Smooth muscle cell (in vitro differentiated cells): ENCODE results near the gene FCRL2. TPM values are rescaled to one million over a fixed set of nuclear protein-coding genes. Genes with fewer than 3 reads are reported as not detected.
A peak's percentile ranks its signal among the peaks of the same experiment; 100 is the strongest.

Experiments
- DNase-seq: peaks from one replicate; lab custom pipeline; 2025; ENCODE audit not compliant: unreplicated experiment; lab: John Stamatoyannopoulos, UW
- H2AFZ ChIP-seq: fragments of 200-600 bp; sonication (generic); 2 replicates; pipeline ENCODE4 v1.6.0; 2016; ENCODE audit warnings: antibody characterized with exemption, low read depth, mild to moderate bottlenecking
- H3F3A ChIP-seq: fragments of 200-600 bp; sonication (generic); 2 replicates; pipeline ENCODE4 v1.6.0; 2017; ENCODE audit warnings: antibody characterized with exemption, low read depth
- H3K27ac ChIP-seq: fragments of 200-600 bp; sonication (generic); 2 replicates; pipeline ENCODE4 v1.5.1; 2016; ENCODE audit warnings: low read depth, mild to moderate bottlenecking
- H3K27me3 ChIP-seq: fragments of 200-600 bp; sonication (generic); 2 replicates; pipeline ENCODE4 v1.6.1; 2016; ENCODE audit warnings: low read depth, mild to moderate bottlenecking
- H3K36me3 ChIP-seq: fragments of 200-600 bp; sonication (generic); 2 replicates; pipeline ENCODE4 v1.5.1; 2016; ENCODE audit warnings: low read depth
- H3K4me1 ChIP-seq: fragments of 200-600 bp; sonication (generic); 2 replicates; pipeline ENCODE4 v1.5.1; 2016; ENCODE audit warnings: low read depth
- H3K4me2 ChIP-seq: fragments of 200-600 bp; sonication (generic); 2 replicates; pipeline ENCODE4 v1.6.0; 2016; ENCODE audit warnings: mild to moderate bottlenecking
- H3K4me3 ChIP-seq: fragments of 200-600 bp; sonication (generic); 2 replicates; pipeline ENCODE4 v1.5.1; 2016; ENCODE audit warnings: mild to moderate bottlenecking
- H3K79me2 ChIP-seq: fragments of 200-600 bp; sonication (generic); 2 replicates; pipeline ENCODE4 v1.6.0; 2016; ENCODE audit warnings: low read depth, mild to moderate bottlenecking
- H3K9ac ChIP-seq: fragments of 200-600 bp; sonication (generic); 2 replicates; pipeline ENCODE4 v1.6.0; 2016; ENCODE audit warnings: low read depth
- H3K9me3 ChIP-seq: fragments of 200-600 bp; sonication (generic); replicated peaks from 2 replicates; pipeline ENCODE4 v1.5.1; 2016; ENCODE audit warnings: low read depth
- H4K20me1 ChIP-seq: fragments of 200-600 bp; sonication (generic); 2 replicates; pipeline ENCODE4 v1.6.0; 2016; ENCODE audit warnings: low read depth
- WGBS: methylation state at CpG from one replicate; pipeline ENCODE4 v1.1.7; 2016; ENCODE audit warnings: low lambda C conversion rate; 5-methylcytosine and 5-hydroxymethylcytosine counted together
- polyA plus RNA-seq: library from polyadenylated mRNA; unstranded; fragments of >200 nt; fragmentation: Nextera tagmentation; extraction: Ambion mirVana; gene quantifications from 2 replicates; pipeline ENCODE4 v1.2.1, GENCODE V29; 2016
- total RNA-seq: library from RNA; depleted of rRNA; stranded (reverse); fragments of >200 nt; gene quantifications from 2 replicates; pipeline ENCODE4 v1.2.3, GENCODE V29; 2014
- TF ChIP-seq, protein P1 (sequence below): fragments of 200-600 bp; sonication (generic); IDR thresholded peaks from 2 replicates; pipeline ENCODE4 v1.5.1; 2017; ENCODE audit warnings: borderline replicate concordance, mild to moderate bottlenecking, antibody characterized with exemption; ENCODE audit not compliant: insufficient read depth, poor library complexity, severe bottlenecking

The FCRL2 gene
- total and polyA plus RNA-seq, 2 experiments from 2014 or later, result not detected

DNA sequence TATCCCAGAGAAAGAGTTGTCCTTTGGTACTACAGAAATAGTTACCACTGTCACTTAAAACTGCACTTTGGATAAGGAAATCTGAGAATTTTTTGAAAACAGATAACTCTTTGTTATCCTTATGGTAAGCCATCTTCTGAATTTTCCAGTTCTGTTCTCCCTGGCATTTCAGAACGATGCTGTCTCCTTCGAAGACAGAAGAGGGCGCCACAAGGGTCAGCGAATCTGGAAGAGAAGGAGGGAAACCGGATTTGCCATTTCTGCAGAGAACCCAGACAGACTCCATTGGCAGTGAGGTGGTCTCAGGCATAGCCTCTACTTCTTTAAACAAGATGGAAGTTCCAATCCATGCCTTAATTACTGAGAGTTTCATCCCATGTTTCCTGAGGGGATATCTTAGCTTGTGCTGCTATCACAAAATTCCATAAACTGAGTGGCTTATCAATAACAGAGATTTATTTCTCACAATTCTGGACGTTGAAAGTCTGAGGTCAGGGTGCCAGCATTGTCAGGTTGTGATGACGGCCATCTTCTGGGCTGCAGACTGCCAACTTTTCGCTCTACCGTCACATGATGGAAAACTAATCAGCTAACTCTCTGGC is 6.4 kb downstream of the FCRL2 start:
- Histone ChIP-seq H4K20me1 (no peaks in the 10 kb centered on the region), H3K9ac (no peak overlapping the region), H3K4me3 (no peak overlapping the region), H3K79me2 (no peaks in the 10 kb centered on the region), H3K4me2 (no peak overlapping the region), H3K9me3 (no peaks in the 10 kb centered on the region), H3K27ac (no peak overlapping the region), H3F3A (no peaks in the 10 kb centered on the region), H3K4me1 (no peaks in the 10 kb centered on the region), H2AFZ (no peak overlapping the region), H3K27me3 (no peaks in the 10 kb centered on the region), H3K36me3 (no peaks in the 10 kb centered on the region)
- DNase-seq, result no peak
- WGBS, result 54% methylated on average over 9 of the region's 9 CpGs
- TF ChIP-seq, protein P1, sequence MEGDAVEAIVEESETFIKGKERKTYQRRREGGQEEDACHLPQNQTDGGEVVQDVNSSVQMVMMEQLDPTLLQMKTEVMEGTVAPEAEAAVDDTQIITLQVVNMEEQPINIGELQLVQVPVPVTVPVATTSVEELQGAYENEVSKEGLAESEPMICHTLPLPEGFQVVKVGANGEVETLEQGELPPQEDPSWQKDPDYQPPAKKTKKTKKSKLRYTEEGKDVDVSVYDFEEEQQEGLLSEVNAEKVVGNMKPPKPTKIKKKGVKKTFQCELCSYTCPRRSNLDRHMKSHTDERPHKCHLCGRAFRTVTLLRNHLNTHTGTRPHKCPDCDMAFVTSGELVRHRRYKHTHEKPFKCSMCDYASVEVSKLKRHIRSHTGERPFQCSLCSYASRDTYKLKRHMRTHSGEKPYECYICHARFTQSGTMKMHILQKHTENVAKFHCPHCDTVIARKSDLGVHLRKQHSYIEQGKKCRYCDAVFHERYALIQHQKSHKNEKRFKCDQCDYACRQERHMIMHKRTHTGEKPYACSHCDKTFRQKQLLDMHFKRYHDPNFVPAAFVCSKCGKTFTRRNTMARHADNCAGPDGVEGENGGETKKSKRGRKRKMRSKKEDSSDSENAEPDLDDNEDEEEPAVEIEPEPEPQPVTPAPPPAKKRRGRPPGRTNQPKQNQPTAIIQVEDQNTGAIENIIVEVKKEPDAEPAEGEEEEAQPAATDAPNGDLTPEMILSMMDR, result peak; percentile 7

DNA sequence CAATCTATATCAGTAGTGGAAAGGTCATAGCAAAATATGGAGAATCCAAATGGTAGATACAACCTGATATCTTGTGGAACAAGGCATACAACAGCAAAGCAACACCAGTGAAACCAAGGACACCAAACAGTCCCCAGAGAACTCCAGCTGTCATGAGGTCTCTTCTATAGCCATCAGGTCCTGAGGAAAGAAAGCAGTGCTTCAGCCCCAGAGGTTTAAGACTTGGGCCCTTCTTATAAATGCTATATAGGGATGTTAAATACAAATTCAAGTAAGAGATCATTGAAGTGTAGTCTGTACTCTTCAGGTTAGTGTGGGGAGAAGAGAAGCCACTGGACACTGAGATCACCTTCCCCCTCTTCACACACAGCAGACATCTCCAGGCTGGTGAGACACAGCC is 10.1 kb downstream of the FCRL2 start:
- Histone ChIP-seq H3K4me2 (no peak overlapping the region), H3K79me2 (no peaks in the 10 kb centered on the region), H3K4me1 (no peaks in the 10 kb centered on the region), H3K36me3 (no peaks in the 10 kb centered on the region), H3K4me3 (no peak overlapping the region), H3K9me3 (no peaks in the 10 kb centered on the region), H2AFZ (no peak overlapping the region), H4K20me1 (no peaks in the 10 kb centered on the region), H3F3A (no peaks in the 10 kb centered on the region), H3K27ac (no peak overlapping the region), H3K27me3 (no peaks in the 10 kb centered on the region), H3K9ac (no peak overlapping the region)
- TF ChIP-seq, protein P1, result no peak
- no peak for DNase-seq

DNA sequence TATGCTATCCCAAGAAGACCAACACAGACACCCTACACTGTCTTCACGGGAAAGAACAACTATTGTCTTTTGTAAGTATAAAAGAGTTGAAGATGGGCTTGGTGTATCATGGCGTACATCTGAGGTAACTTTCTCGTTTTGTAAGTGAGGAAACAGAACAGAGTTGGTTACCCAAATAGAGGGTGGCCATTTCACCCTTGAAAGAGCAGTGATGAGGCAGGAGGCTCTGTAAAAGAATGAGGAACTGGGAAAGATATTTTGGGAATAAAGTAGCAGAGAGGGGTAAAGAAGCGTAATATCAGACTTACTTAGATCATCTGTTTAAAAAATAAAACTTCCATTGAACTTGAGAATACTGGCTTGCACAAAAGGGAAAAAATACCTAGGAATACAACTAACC is 18.9 kb downstream of the FCRL2 start:
- Histone ChIP-seq H2AFZ (no peak overlapping the region), H3K4me1 (no peaks in the 10 kb centered on the region), H4K20me1 (no peaks in the 10 kb centered on the region), H3K9me3 (no peaks in the 10 kb centered on the region), H3K27me3 (no peaks in the 10 kb centered on the region), H3K27ac (no peak overlapping the region), H3K36me3 (no peaks in the 10 kb centered on the region), H3K4me2 (no peak overlapping the region), H3K9ac (no peak overlapping the region), H3F3A (no peaks in the 10 kb centered on the region), H3K4me3 (no peak overlapping the region), H3K79me2 (no peaks in the 10 kb centered on the region)
- 84% methylated on average over 4 of the region's 4 CpGs for WGBS
- DNase-seq, result no peak
- TF ChIP-seq, protein P1, result no peak

DNA sequence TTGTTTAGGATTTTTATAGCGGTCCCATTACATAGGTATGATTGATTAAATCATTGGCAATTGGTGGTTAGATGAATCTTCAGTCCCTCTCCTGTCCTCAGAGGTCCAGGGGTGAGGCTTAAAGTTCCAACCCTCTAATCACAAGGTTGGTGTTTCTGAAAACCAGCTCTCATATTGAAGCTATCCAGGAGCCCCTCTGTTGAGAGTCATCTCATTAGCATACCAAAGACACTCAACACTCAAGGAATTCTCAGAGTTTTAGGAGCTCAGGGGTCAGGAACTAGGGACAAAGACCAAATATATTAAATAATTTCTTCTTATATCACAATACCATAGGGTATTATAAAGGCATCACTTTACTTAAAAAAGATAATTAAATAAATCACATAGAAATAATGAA is 23.3 kb downstream of the FCRL2 start:
- H2AFZ ChIP-seq, result no peak overlapping the region
- no peak overlapping the region for H3K9ac ChIP-seq
- WGBS, result 45% methylated on average over 1 of the region's 1 CpG

More for the DNA sequence above, 23.3 kb downstream of the FCRL2 start:
- DNase-seq, result no peak
- Histone ChIP-seq H3K4me1 (no peaks in the 10 kb centered on the region), H3K4me2 (no peak overlapping the region), H3K36me3 (no peaks in the 10 kb centered on the region), H3K27me3 (no peaks in the 10 kb centered on the region), H3K9me3 (no peaks in the 10 kb centered on the region), H3K27ac (no peak overlapping the region), H3F3A (no peaks in the 10 kb centered on the region), H3K79me2 (no peaks in the 10 kb centered on the region), H4K20me1 (no peaks in the 10 kb centered on the region), H3K4me3 (no peak overlapping the region)
- TF ChIP-seq, protein P1, result no peak
